Ishikawa (cell line): ENCODE data around the gene MYADM.

ENCODE experiments used
- CEBPB ChIP-seq: IDR thresholded peaks from 2 replicates; pipeline ENCODE4 v1.6.1; 2012
- CREB1 ChIP-seq: IDR thresholded peaks from 2 replicates; pipeline ENCODE4 v1.6.1; 2012; ENCODE audit warnings: low read depth
- MAX ChIP-seq: IDR thresholded peaks from 2 replicates; pipeline ENCODE4 v1.6.1; 2012

DNA sequence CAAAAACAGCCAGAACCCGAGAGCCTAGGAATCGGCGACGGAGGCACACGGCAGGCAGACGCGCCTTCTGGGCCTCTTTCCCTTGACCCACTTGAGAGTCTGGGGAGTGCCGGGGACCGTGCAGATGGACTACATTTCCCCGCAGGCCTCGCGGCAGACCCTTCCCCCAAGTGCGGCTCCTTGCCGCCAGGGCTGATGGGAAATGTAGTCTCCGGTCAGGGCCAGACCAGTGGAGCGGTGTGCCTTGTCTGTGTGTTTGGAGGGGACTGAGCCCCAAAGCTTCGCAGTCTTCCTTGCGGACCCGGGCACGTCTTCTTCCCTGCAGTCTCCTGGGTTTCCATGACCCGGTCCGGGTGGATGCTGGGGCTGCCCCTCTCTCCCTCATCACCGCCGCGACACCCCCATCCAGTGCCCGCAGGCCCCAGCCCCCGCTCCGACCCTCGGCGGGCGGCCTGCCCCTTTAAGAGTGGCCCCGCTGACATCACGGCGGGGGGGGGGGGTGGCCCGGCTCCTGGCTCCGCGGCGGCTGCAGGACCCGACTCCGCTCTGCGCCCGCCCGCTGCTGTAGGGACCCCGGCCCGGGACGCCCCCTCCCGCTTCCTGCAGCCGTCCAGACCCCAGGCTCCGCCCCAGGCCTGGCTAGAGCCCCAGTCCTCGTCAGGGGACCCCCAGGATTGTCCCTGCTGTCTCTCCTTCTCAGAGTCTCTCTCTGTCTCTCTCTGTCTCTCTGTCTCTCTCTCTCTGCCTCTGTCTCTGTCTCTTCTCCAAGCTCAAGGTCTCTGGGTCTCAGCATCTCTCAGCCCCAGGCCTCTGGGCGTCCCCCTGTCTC, 40.6 kb downstream of the MYADM start:
- TF ChIP-seq MAX, result no peak
- no peak for TF ChIP-seq CEBPB
- no peak for TF ChIP-seq CREB1
